Osteocyte (in vitro differentiated cells): ENCODE measurements around the gene MARS2. TPM values are rescaled to one million over a fixed set of nuclear protein-coding genes. Genes with fewer than 3 reads are reported as not detected.

Source experiments
- DNase-seq: peaks from one replicate; pipeline ENCODE4 v3.0.0; 2021; ENCODE audit warnings: mixed read lengths; ENCODE audit not compliant: unreplicated experiment; ENCODE audit errors: extremely low spot score
- H3K27ac Mint-ChIP-seq: one replicate; pipeline ENCODE4 v1.8.0; 2021; ENCODE audit warnings: mild to moderate bottlenecking, mixed read lengths; ENCODE audit not compliant: unreplicated experiment
- H3K27me3 Mint-ChIP-seq: one replicate; pipeline ENCODE4 v1.8.0; 2021; ENCODE audit warnings: mixed read lengths; ENCODE audit not compliant: unreplicated experiment
- H3K36me3 Mint-ChIP-seq: one replicate; pipeline ENCODE4 v1.8.0; 2021; ENCODE audit warnings: mixed read lengths; ENCODE audit not compliant: unreplicated experiment
- H3K4me1 Mint-ChIP-seq: one replicate; pipeline ENCODE4 v1.8.0; 2021; ENCODE audit warnings: mixed read lengths; ENCODE audit not compliant: unreplicated experiment
- H3K4me3 Mint-ChIP-seq: one replicate; pipeline ENCODE4 v1.8.0; 2021; ENCODE audit warnings: mild to moderate bottlenecking, moderate library complexity, mixed read lengths; ENCODE audit not compliant: unreplicated experiment
- H3K9me3 Mint-ChIP-seq: one replicate; pipeline ENCODE4 v1.8.0; 2021; ENCODE audit warnings: mixed read lengths; ENCODE audit not compliant: unreplicated experiment
- total RNA-seq: library from RNA; stranded (reverse); gene quantifications from 2 replicates; pipeline ENCODE4 v1.2.1, GENCODE V29; 2021
- TF ChIP-seq, protein P1 (sequence below): fragments of 200-600 bp; sonication (generic); IDR thresholded peaks from 2 replicates; pipeline ENCODE4 v1.5.0; 2021; ENCODE audit warnings: antibody characterized with exemption, mild to moderate bottlenecking, moderate library complexity

Gene MARS2
- total RNA-seq, 1 donor from 2014 or later = 3.8 TPM

DNA sequence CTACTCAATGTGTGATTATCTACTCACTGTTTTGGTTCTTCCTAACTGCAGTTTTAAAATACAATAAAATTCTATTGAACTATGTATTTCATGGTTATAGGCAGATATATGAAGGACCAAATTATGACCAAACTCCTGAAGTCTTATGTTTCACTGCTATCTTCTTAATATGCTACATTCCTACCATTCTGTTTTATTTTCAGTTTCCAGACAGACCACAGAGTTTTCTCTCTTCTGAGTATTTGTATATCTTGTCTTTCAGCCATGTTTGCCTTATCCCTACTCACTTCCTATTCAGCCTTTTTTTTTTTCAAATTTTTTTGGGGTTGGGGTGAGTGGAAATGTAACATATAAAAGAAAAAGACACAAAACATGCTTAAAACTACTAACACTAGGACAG, 36.1 kb upstream of the MARS2 start:
- H3K36me3 Mint-ChIP-seq = peaks cover 44% of the 10 kb centered on the region
- H3K27ac Mint-ChIP-seq = no peak overlapping the region
- no peak overlapping the region for H3K4me3 Mint-ChIP-seq
- H3K27me3 Mint-ChIP-seq = no peaks in the 10 kb centered on the region
- H3K4me1 Mint-ChIP-seq = peaks cover 25% of the 10 kb centered on the region
- H3K9me3 Mint-ChIP-seq = peaks cover 51% of the 10 kb centered on the region
- TF ChIP-seq, protein P1, sequence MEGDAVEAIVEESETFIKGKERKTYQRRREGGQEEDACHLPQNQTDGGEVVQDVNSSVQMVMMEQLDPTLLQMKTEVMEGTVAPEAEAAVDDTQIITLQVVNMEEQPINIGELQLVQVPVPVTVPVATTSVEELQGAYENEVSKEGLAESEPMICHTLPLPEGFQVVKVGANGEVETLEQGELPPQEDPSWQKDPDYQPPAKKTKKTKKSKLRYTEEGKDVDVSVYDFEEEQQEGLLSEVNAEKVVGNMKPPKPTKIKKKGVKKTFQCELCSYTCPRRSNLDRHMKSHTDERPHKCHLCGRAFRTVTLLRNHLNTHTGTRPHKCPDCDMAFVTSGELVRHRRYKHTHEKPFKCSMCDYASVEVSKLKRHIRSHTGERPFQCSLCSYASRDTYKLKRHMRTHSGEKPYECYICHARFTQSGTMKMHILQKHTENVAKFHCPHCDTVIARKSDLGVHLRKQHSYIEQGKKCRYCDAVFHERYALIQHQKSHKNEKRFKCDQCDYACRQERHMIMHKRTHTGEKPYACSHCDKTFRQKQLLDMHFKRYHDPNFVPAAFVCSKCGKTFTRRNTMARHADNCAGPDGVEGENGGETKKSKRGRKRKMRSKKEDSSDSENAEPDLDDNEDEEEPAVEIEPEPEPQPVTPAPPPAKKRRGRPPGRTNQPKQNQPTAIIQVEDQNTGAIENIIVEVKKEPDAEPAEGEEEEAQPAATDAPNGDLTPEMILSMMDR = no peak
- no peak for DNase-seq

DNA sequence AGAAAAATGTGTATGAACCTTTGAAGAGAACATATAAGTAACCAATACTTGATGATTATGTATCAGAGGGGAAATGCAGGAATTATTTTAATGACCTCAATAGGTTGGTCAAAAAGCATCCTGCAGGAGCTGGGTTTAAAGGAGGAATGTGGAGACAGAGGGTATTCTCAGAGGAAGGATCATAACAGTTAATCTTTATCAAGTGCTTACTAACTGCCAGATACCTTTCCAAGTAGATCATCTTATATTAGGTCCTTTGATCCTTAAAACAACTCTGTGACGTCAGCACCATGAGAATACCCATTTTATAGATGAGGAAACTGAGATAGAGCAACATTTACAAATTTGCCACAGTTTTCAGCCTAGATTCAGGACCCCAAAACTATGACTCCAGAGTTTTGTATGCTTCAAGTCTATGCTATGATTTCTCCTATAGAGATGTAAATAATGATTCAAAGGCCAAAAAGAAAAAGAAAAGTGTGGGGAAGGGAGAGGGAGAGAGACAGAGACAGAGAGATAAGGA, 32.7 kb upstream of the MARS2 start:
- Mint-ChIP-seq H3K27ac (peak overlapping the region; percentile 59), H3K9me3 (peaks cover 27% of the 10 kb centered on the region), H3K4me3 (peak overlapping the region; percentile 79), H3K27me3 (no peaks in the 10 kb centered on the region), H3K4me1 (peaks cover 42% of the 10 kb centered on the region), H3K36me3 (peaks cover 30% of the 10 kb centered on the region)
- TF ChIP-seq, protein P1 = no peak
- DNase-seq = no peak

DNA sequence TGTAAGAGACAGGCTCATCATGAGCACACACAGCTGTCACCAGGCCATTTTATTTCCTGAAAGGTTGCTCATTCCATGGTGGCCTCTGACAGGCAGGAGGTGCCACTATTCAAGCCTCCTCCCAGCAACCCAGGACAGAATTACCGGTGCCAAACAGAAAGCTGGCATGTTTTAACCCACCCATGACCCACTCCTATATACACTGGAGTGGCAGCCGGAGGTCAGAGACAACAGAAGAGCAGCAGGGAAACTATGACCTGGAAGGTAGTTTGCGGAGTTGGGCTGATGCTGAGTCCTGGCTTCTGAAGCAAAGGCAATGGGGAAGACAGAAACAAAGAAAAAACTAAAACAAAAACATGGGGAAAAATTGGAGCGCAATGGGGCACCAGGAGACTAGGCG, 32.1 kb upstream of the MARS2 start:
- peak overlapping the region; percentile 79 for H3K4me3 Mint-ChIP-seq
- TF ChIP-seq, protein P1 = no peak
- H3K9me3 Mint-ChIP-seq = peaks cover 23% of the 10 kb centered on the region
- no peaks in the 10 kb centered on the region for H3K27me3 Mint-ChIP-seq
- H3K4me1 Mint-ChIP-seq = peaks cover 44% of the 10 kb centered on the region
- H3K36me3 Mint-ChIP-seq = peaks cover 25% of the 10 kb centered on the region
- H3K27ac Mint-ChIP-seq = peak overlapping the region; percentile 19
- DNase-seq = no peak

DNA sequence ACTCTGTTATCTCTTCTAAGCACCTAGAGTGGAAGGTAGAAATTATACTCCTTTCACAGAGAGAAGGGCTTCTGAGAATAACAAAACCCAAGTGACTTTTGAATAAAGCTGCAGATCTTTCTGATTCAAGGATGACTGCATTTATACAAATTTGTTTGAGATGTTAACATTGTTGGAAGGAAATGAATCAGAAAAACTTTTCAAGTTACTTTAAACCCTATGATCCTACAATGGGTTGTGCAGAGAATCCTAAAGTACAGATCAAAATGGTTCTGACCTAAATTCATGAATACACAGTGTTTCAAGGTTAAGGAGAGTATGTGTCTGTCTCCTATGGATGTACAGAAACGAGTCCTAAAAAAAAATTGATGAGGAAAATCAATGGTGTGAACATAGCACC, 31.6 kb upstream of the MARS2 start:
- peaks cover 23% of the 10 kb centered on the region for H3K9me3 Mint-ChIP-seq
- peak overlapping the region; percentile 79 for H3K4me3 Mint-ChIP-seq
- TF ChIP-seq, protein P1 = no peak
- H3K27ac Mint-ChIP-seq = peak overlapping the region; percentile 19
- peaks cover 44% of the 10 kb centered on the region for H3K4me1 Mint-ChIP-seq
- no peak for DNase-seq
- no peaks in the 10 kb centered on the region for H3K27me3 Mint-ChIP-seq
- peaks cover 24% of the 10 kb centered on the region for H3K36me3 Mint-ChIP-seq

DNA sequence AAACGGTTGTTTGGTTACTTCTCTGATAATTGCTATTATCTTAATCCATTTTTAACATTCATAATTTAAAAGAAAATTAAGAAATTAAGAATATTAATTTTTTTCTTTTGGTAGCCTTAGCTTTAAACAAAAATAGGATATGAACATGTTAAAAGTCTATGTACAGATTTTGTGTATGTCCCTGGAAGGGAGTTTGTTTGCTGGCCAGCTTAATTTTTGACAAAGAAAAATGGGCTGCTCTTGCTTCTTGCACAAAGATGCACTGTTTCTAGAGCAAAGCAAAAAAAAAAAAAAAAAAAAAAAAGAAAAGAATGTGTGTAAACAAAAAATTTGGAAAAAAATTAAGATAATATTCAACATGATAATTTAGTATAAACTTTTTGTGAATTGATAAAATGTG, 31.1 kb upstream of the MARS2 start:
- Mint-ChIP-seq H3K27ac (no peak overlapping the region), H3K27me3 (no peaks in the 10 kb centered on the region), H3K4me3 (peak overlapping the region; percentile 80), H3K9me3 (peaks cover 19% of the 10 kb centered on the region), H3K4me1 (peaks cover 44% of the 10 kb centered on the region), H3K36me3 (peaks cover 20% of the 10 kb centered on the region)
- TF ChIP-seq, protein P1 = no peak
- no peak for DNase-seq
